Left forelimb (tissue), 1 donor: ENCODE results near the gene DNAJB13.

Experiments used
- DNase-seq: peaks from one replicate; pipeline ENCODE4 v3.0.0-alpha.2; 2018; ENCODE audit warnings: low spot score

The DNAJB13 gene

GRCh38 chr11:73951797-73952196, 971 bp downstream of the DNAJB13 start:
- no peak for DNase-seq

GRCh38 chr11:73956876-73957653, 6.2 kb downstream of the DNAJB13 start:
- DNase-seq, result no peak

GRCh38 chr11:73957654-73958361, 7.0 kb downstream of the DNAJB13 start:
- peak; percentile 59 for DNase-seq

- no peak for DNase-seq
Observed at GRCh38 chr11:73958521-73959141, 7.8 kb downstream of the DNAJB13 start.

- DNase-seq, result no peak
Observed at GRCh38 chr11:73961321-73961720, 10.5 kb downstream of the DNAJB13 start.

GRCh38 chr11:73962101-73962705, 11.4 kb downstream of the DNAJB13 start:
- DNase-seq, result no peak

GRCh38 chr11:73963861-73964260, 13.0 kb downstream of the DNAJB13 start:
- no peak for DNase-seq

- no peak for DNase-seq
Observed at GRCh38 chr11:73965076-73965763, 14.4 kb downstream of the DNAJB13 start.

- no peak for DNase-seq
Observed at GRCh38 chr11:73965764-73966121, 14.9 kb downstream of the DNAJB13 start.

GRCh38 chr11:73968356-73968966, 17.6 kb downstream of the DNAJB13 start:
- no peak for DNase-seq

GRCh38 chr11:73969091-73969490, 18.3 kb downstream of the DNAJB13 start:
- DNase-seq, result no peak

GRCh38 chr11:73969991-73970800, 19.4 kb downstream of the DNAJB13 start:
- DNase-seq, result no peak

GRCh38 chr11:73971175-73971719, 20.4 kb downstream of the DNAJB13 start:
- DNase-seq, result no peak

GRCh38 chr11:73972187-73972586, 21.4 kb downstream of the DNAJB13 start:
- no peak for DNase-seq

GRCh38 chr11:73972620-73973449, 22.0 kb downstream of the DNAJB13 start:
- DNase-seq, result no peak

GRCh38 chr11:73974604-73975478, 24.0 kb downstream of the DNAJB13 start:
- DNase-seq, result no peak

- DNase-seq, result no peak
Observed at GRCh38 chr11:73975479-73975757, 24.6 kb downstream of the DNAJB13 start.

- DNase-seq, result no peak
Observed at GRCh38 chr11:73976451-73977151, 25.8 kb downstream of the DNAJB13 start.
